HG03520 (cell line): ENCODE results near the gene GDNF.
"Not testable (repeated sequence)": the region's sequence is repeated elsewhere in the genome, so short reads cannot be mapped to it uniquely, and the experiment has no call there.

Source experiments
- ATAC-seq: cut with Tn5 transposase; IDR thresholded peaks from one replicate; pipeline ENCODE4 v1.9.1; 2021; ENCODE audit warnings: mild to moderate bottlenecking, moderate library complexity; ENCODE audit not compliant: unreplicated experiment

GDNF gene

DNA sequence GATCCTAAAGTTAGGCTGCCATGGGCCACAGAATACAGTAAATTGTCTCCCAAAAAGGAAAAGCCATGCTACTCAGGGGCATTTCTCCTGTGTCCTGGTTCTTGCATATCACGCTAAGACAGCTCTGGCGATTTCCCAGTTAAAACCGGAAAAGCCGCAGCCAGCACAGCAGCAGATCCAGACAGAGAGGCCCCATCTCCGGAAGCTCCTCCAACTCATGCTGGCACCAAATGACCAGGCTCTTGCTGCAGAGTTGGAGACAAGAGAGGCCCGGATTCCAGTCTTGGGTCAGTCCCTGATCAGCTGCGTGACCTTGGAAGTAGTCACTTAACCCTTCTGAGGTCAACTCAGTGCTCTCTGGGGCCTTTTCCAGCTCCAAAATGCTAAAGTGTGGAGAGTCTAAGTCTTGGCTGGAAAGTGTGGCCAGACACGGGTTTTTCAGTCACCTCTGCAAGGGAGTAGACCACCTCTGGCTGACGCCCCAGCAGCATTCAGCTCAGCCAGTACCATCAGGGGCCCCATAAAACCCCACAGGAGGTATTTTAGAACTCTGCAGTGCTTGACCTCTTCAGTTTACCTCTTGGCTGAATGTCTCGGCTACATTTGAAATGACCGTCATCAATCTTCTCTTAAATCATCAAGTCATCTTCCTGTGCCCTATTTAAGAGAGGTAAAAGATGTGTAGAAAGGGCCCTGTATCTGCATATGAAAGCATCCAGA lies 16.2 kb downstream of the GDNF start:
- ATAC-seq = no peak

DNA sequence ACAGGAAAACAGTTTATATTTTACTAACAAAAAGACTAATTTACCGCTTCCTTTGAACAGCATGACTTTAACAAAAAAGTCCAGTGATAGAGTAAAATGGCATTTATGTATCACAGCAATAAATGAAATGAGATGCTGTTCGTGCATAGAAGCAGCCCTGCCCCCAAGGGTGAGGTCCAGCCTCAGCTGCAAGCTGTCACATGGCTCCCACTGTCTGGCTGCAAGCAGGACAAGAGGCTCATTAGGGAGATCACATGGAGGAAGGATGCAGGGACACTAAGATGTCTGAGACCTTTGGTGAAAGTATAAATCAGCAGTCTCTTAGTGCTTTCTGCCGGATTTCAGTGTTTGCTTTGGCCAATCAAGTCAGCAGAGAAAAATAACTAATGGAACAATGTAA lies 23.0 kb downstream of the GDNF start:
- no peak for ATAC-seq

DNA sequence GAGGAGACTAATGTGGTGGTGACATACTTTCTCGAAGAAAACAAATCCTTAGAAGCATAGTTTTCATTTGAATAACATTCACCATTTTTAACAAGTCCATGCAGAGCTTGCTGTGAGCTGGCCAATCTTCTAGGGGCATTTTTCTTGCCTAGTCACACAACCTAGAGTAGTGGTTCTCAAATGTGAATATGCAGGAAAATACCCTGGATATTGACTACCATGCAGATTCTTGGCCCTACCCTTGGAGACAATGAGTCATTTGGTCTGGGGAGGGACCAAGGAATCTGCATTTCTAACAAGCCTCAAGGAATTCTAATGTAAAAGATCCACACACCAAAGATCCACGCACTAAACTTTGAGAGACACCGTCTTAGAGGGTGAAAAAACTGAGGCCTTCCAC lies 23.5 kb downstream of the GDNF start:
- no peak for ATAC-seq

DNA sequence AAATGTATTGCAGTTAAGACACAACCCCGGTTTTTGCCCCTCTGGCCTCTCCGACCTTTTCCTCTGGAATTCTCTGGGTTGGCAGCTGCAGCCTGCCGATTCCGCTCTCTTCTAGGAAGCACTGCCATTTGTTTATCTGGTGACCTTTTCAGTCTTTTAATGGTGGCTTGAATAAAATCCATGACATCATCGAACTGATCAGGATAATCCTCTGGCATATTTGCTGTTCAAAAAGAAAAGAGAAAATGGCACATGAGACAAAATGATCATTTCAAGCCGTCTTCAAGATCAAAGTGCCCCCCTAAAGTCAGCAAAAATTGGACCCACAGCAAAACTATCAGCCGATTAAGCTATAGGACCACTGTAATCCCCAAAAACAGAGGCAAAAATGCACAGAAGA lies 23.9 kb downstream of the GDNF start:
- no peak for ATAC-seq

DNA sequence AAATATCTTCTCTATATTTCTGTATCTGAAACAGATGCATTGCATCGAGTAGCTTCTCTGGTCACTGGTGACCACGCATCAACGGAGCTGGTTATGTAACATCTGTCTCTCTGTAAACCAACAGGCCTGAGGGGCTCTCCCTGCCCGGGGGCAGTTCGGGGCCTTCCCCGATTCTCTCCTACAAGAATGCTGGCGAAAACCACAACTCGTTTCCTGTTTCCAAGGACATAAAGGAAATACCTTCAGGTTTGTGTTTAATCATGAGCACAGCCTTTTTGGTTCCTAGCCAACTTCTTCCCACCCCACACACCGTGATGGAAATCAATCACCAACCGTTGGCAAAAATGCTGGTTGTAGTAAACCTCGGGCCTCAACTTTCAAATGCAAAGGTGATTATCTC lies 25.1 kb downstream of the GDNF start:
- no peak for ATAC-seq

DNA sequence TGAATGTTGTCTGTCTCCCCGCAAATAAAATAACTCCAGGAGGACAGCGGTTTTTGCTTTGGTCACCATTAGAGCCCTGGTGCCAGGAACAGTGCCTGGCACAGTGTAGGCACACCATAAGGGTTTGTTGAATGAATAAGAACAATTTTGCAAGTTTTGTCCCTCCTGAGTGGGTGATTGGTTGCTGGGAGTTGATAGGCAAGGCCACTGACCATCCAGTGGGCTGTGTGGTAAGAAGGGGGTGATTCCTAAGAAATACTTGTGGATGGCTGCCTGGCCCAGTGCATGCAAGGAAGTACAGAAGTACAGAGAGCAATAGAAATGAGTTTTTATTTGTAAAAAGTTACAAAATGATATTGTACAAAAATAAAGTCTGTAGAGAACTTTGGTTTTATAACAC lies 27.5 kb downstream of the GDNF start:
- ATAC-seq = no peak

DNA sequence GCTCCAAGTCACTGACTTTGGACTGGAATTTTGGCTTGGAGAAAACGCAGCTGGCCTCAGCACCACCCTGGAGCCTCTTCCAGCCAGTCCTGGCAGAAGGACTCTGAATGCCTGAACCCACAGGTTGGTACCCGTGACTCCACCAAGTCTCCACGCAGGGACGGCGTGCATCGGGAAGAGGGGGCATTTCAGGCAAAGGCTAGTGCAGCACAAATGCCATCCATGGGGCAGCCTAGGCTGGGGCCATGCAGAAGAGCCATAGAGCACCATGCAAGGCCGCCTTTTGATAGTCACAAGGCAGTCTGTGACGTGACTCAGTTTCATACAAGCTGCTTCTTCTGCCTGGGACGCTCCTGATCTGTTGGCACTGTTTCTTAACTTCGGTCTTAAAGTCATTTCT lies 28.0 kb downstream of the GDNF start:
- no peak for ATAC-seq

DNA sequence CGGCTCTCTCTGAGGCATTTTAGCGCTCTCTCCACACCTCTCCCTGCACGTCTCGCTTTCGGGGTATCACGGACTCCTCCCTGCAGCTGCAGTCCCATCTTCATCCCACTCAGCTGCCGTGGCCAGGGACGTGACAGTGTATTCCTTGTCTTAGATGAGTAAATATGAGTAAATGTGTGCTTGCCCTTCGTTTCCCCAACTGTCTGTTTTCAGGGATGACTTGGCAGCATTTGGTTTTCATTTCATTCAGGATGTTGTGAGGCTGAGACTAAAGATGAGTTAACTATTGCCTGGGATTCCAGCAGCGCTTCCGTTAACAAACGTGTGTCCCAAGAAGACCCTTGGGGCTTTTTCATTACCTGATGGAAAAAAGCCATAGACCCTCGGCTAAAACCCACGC lies 29.5 kb downstream of the GDNF start:
- no peak for ATAC-seq

DNA sequence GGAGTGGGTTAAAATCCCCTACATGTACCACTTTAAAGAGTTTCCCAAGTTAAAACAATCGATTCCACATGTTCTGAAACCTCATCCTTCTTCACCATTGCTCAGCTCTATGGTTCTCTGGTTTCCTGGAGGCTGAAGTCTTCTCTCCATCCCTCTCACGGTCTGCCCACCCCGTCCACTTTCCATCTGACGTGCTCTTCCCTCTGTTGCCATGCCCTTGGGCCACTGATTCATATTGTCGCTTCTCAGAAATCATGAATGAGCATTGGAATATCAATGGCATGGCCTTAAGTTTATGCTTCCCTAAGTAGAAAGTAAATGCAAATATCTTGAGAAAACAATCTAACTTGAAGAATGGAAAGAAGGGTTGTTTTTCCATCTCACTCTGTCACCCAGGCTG lies 30.9 kb downstream of the GDNF start:
- no peak for ATAC-seq

DNA sequence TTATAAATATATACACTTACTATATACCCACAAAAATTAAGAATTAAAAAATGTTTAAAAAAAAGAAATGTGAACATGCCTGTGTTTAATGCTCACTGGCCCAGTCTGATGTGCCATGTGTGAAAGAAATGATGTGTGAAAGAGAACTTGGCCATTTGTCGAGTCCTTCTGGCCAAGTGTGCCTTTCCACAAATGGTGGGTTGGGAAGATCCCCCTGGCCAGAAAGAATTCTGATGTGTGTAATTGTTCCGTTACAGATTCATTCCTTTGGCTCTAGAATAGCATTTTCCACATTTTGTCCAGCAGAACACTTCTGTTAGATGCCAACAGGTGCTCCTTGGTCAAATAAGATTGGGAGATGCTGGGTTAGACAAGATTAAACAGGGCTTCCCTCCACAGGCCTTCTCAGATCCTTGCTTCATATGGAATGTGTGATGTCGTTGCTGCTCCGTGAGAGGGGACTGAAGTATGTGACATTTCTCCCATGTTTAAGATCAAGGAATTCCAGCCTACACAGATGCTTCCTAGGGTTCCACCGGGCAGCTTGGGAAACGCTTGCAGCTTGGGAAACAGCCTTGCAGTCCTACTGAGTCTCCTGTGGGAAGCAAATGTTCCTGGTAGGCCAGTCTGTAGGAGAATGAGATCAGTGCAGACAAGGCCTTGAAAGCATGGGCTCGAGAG lies 32.1 kb downstream of the GDNF start:
- ATAC-seq = no peak

DNA sequence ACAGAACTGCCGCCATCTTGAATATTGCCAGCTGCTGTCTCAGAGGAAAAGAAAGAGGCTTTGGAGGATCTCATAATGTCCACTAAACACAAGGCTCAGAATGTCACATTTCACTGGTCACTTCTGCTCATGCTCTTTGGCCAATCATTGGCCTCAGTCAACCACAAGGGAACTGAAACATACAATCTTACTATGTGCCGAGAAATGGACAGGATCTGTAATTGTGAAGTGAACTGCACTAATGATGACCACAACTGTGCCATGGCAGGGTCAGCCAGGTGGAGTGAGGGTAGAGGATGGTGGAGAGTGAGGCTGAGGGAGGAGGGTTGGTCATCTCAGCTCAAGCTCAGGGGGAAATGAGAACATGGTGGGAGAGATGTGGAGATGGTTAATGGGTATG lies 32.8 kb downstream of the GDNF start:
- no peak for ATAC-seq

DNA sequence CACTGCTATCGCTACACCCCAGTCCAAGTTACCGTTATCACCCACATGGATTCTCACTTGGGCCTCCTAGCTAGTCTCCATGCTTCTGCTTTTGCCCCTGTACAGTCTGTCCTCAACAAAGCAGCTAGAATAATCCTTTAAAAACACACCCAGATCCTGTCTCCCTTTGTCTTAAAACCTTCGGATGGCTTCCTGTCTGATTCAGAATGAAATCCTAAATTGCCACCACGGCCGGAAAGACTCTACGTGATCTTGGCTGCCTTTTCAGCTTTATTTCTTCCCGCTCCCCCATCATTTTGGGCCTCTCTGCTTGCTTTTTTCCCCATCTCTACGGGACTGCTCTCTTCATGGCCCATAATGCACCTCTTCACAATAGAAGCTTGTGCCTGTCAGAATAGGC lies 33.4 kb downstream of the GDNF start:
- no peak for ATAC-seq

DNA sequence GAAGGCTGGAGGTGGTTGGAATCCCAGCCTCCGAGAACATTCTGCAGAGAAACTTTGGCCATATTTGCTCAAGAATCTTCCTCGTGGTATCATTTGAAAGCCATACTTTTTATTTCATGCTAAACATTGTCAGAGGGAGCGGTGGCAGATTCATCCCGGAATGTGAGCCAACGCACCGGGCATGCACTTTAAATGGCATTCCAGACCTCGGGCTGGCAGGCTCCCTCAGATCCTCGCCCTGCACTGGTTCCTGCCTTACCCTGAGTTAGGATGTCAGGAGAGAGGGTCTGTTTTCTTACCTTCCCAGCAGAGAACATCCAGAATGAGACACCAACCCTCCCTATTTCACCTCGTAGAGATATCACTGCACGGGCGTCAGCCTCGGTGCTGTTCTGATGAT lies 33.8 kb downstream of the GDNF start:
- no peak for ATAC-seq

DNA sequence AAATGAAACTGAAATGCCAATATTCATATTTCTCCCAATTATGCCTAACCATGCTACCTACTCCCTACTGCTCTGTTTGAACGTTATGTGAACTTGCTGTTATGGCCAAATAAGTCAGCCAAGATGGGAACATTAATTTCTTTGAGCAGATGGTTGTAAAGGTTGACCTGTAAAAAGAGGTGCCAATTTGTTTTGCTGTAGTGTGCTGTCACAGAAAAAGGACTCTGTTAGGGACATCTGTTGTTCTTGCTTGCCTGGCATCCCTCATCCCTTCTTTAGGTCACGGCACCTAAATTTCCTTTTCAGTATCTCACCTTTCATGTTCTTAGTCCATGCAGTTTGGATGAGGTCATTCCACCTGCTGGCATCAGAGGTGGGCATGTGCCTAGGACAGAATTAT lies 35.4 kb downstream of the GDNF start:
- no peak for ATAC-seq

DNA sequence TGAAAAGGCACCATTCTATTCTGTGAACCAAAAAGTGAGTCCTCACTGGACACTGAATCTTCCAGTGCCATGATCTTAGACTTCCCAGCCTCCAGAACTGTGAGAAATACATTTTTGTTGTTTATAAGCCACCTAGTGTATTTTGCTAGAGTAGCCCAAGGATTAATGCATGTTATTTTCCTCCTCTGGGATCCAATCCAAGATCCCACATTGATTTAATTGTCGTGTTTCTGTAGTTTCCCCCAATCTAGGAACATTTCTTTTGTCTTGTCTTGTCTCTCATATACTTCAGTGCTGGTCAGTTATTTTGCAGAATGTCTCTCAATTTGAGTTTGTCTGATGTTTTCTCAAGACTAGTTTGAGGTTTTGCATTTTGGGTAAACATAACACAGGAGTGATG lies 36.4 kb downstream of the GDNF start:
- no peak for ATAC-seq

DNA sequence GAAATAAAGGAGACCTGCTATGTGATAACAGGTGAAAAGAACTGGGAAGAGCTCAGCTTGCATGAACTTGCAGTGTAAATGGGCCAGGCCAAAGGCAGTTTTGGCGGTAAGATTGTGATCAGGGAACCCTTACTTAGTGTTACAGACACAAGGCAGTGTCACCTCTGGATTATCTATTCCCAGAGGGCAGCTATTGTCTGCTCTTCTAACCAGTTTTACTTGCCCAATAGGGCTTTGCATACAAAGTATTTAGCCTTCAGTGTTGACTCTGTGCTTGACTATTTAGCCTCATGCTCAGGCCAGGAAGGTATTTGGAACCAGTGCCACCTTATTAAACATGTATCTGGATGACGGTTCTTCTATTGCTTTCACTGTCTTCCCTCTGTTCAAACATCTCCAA lies 38.3 kb downstream of the GDNF start:
- no peak for ATAC-seq

DNA sequence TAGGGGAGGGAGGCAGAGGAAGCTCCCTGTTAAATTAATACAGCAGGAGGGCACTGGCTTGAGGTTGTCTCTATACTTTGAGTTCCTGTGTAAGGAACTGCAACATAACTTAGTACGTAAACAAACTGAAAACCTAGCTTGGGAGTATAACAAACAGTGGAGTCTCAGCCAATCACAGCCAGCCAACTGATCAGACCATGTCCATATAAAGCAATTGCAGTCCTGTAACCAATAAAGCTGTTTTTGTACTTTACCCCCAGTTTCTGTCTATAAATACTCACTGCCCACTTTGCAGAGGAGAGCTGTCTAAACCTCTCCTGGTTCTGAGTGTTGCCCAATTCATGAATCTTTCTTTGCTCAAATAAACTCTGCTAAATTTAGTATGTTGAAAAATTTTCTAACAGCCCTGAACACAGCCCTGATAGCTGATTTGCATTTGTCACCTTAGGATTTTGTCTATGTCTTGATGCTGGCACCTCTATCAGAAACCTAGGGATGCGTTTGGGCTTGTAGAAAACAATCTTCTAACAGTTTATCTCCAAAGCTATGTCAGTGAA lies 39.9 kb downstream of the GDNF start:
- peak; percentile 76 for ATAC-seq

DNA sequence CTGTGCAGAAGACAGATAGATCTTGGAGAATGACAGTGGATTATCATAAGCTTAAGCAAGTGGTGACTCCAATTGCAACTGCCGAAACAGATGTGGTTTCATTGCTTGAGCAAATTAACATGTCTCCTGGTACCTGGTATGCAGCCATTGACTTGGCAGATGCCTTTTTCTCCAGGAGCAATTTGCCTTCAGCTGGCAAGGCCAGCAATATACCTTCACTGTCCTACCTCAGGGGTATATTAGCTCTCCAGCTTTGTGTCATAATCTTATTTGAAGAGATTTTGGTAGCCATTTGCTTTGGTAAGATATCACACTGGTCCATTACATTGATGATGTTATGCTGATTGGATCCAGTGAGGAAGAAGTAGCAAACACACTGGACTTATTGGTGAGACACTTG lies 43.4 kb downstream of the GDNF start:
- not testable (repeated sequence) for ATAC-seq

DNA sequence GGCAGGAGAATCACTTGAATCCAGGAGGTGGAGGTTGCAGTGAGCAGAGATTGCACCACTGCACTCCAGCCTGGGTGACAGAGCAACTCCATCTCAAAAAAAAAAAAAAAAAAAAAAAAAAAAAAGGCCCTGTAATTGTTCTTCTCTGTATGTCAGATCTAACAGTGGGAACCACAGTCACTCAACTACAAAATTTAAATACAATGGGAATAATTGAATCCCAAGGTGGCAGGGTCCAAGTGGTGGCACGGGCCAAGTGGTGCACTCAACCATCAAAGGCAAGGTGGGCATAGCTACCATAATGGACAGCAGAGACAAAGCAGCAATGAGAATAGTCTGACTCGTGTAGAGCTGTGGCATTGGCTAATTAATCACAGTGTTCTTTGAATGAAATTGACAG lies 44.5 kb downstream of the GDNF start:
- not testable (repeated sequence) for ATAC-seq

DNA sequence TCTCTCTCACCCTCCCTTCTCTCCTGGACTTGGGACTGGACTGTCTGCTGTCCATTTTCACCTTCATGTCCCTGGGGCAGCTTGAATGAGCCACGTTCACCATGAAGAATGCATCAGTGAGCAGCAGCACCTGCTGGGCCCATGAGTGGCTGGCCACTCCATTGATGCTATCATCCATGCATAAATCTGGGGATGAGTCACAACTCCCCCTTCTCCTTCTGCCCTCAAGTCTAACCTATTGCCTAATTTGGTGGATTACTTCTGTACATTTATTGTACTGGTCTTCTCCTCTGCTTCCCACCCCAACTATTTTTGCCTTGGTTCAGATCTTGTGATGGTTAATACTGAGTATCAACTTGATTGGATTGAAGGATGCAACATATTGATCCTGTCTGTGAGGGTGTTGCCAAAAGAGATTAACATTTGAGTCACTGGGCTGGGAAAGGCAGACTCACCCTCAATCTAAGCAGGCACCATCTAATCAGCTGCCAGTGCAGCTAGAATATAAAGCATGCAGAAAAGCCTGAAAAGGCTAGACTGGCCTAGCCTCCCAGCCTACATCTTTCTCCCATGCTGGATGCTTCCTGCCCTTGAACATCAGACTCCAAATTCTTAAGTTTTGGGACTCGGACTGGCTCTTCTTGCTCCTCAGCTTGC lies 46.7 kb downstream of the GDNF start:
- no peak for ATAC-seq

DNA sequence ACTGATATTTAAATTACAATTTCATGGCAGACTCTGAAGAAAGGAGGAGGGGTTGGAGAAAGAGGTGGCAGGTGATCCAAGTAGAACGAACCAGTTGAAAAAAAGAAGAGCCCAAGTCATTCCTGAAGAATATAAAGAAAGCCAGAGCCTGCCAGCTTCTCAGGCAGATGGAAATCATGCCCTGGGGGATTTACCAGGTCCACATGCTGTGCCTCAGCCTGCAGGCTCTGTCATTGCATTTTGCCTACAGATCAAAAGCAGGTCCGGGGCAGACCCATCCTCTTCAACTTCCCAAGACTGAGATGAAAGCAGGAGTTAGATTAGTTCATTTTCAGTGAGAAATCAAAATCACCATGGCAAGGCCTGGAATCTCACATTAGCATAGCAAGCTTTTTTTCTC lies 48.5 kb downstream of the GDNF start:
- no peak for ATAC-seq

DNA sequence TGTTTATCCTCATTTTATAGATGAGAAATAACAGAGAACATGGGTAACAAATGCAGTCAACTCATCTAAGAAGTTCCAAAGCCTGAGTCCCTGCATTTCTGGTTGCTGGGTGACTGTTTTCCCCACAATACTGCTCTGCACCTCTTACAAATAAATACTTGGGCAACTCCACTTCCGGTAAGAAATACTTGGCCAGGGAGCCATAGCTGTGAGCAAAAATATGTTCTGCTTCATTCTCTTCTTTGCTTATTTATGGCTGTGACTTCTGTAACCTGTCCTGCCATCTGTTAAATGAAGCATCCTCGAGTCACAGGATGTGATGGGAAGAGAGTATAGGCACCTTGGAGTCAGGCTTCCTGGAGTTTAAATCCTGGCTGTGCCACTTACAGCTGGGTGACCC lies 49.9 kb downstream of the GDNF start:
- ATAC-seq = no peak
